Measurements from ENCODE around the gene MCF2L.

The MCF2L gene

DNA sequence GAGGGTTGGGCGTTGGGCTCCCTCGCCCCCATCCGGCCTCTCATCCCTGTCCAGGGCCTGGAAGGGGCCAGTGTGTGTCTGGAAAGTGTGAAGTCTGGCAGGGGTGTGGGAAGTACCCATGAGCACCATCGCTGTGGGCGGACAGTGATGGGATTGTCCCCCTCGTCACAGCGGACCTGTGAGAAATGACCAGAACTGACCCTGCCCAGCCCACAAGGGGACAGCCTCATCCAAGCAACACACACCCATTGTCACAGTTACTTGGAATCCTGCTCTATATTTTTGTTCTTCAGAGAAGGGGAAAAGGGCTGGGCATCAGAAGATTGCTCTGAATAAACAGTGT is 18.6 kb downstream of the MCF2L start:
- no peak for DNase-seq (ENCODE audit: low read depth)
- H3K4me3 ChIP-seq (ENCODE audit: low read depth, low read length) = no peak overlapping the region
- TF ChIP-seq, protein P1, sequence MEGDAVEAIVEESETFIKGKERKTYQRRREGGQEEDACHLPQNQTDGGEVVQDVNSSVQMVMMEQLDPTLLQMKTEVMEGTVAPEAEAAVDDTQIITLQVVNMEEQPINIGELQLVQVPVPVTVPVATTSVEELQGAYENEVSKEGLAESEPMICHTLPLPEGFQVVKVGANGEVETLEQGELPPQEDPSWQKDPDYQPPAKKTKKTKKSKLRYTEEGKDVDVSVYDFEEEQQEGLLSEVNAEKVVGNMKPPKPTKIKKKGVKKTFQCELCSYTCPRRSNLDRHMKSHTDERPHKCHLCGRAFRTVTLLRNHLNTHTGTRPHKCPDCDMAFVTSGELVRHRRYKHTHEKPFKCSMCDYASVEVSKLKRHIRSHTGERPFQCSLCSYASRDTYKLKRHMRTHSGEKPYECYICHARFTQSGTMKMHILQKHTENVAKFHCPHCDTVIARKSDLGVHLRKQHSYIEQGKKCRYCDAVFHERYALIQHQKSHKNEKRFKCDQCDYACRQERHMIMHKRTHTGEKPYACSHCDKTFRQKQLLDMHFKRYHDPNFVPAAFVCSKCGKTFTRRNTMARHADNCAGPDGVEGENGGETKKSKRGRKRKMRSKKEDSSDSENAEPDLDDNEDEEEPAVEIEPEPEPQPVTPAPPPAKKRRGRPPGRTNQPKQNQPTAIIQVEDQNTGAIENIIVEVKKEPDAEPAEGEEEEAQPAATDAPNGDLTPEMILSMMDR (IDR thresholded peaks at IDR 0.05; ENCODE audit: control insufficient read depth, extremely low read depth, insufficient read depth) = no peak

- TF ChIP-seq, protein P1 (IDR thresholded peaks at IDR 0.05; ENCODE audit: control insufficient read depth, extremely low read depth, insufficient read depth) = no peak
- peak; percentile 75 for DNase-seq (ENCODE audit: low read depth)
- no peak overlapping the region for H3K4me3 ChIP-seq (ENCODE audit: low read depth, low read length)
These were observed 21.8 kb downstream of the MCF2L start for GRCh38 chr13:112990783-112991182.

GRCh38 chr13:112991609-112992008 is 22.6 kb downstream of the MCF2L start:
- H3K4me3 ChIP-seq (ENCODE audit: low read depth, low read length) = no peak overlapping the region
- DNase-seq (ENCODE audit: low read depth) = no peak
- TF ChIP-seq, protein P1 (IDR thresholded peaks at IDR 0.05; ENCODE audit: control insufficient read depth, extremely low read depth, insufficient read depth) = no peak

GRCh38 chr13:112992931-112993680 is 24.1 kb downstream of the MCF2L start:
- DNase-seq (ENCODE audit: low read depth) = no peak
- TF ChIP-seq, protein P1 (IDR thresholded peaks at IDR 0.05; ENCODE audit: control insufficient read depth, extremely low read depth, insufficient read depth) = no peak
- no peak overlapping the region for H3K4me3 ChIP-seq (ENCODE audit: low read depth, low read length)

GRCh38 chr13:112994084-112994780 is 25.2 kb downstream of the MCF2L start:
- DNase-seq (ENCODE audit: low read depth) = no peak
- H3K4me3 ChIP-seq (ENCODE audit: low read depth, low read length) = no peak overlapping the region

GRCh38 chr13:112994781-112995355 is 25.9 kb downstream of the MCF2L start:
- TF ChIP-seq, protein P1 (IDR thresholded peaks at IDR 0.05; ENCODE audit: control insufficient read depth, extremely low read depth, insufficient read depth) = no peak
- H3K4me3 ChIP-seq (ENCODE audit: low read depth, low read length) = no peak overlapping the region
- no peak for DNase-seq (ENCODE audit: low read depth)

More at GRCh38 chr13:112994084-112994780, 25.2 kb downstream of the MCF2L start:
- TF ChIP-seq, protein P1 (IDR thresholded peaks at IDR 0.05; ENCODE audit: control insufficient read depth, extremely low read depth, insufficient read depth) = no peak
